NCI-H1436 treated with DMSO at 0.1 percent for 48 hours (cell line): ENCODE results near the gene CCNF.
"Not testable (repeated sequence)": the region's sequence is repeated elsewhere in the genome, so short reads cannot be mapped to it uniquely, and the experiment has no call there.

ENCODE experiments used
- DNase-seq: peaks from one replicate; lab custom pipeline; 2025; lab: John Stamatoyannopoulos, UW

The CCNF gene

GRCh38 chr16:2428051-2428783 is 1.0 kb upstream of the CCNF start:
- no peak for DNase-seq

- DNase-seq: no peak
These were observed 538 bp upstream of the CCNF start for GRCh38 chr16:2428784-2429033.

GRCh38 chr16:2429771-2430663 is 770 bp downstream of the CCNF start:
- no peak for DNase-seq

GRCh38 chr16:2432286-2432685 is 3.0 kb downstream of the CCNF start:
- no peak for DNase-seq

- DNase-seq: no peak
These were observed 3.7 kb downstream of the CCNF start for GRCh38 chr16:2432801-2433505.

GRCh38 chr16:2435236-2435635 is 6.0 kb downstream of the CCNF start:
- not testable (repeated sequence) for DNase-seq

GRCh38 chr16:2436110-2436509 is 6.9 kb downstream of the CCNF start:
- DNase-seq: no peak

- DNase-seq: no peak
These were observed 8.0 kb downstream of the CCNF start for GRCh38 chr16:2437032-2437790.

- no peak for DNase-seq
These were observed 8.9 kb downstream of the CCNF start for GRCh38 chr16:2438121-2438520.

- DNase-seq: no peak
These were observed 10.4 kb downstream of the CCNF start for GRCh38 chr16:2439598-2439997.

- not testable (repeated sequence) for DNase-seq
These were observed 12.0 kb downstream of the CCNF start for GRCh38 chr16:2441143-2441804.

GRCh38 chr16:2443555-2443954 is 14.3 kb downstream of the CCNF start:
- DNase-seq: no peak

GRCh38 chr16:2447920-2448583 is 18.8 kb downstream of the CCNF start:
- no peak for DNase-seq

GRCh38 chr16:2449118-2449517 is 19.9 kb downstream of the CCNF start:
- no peak for DNase-seq

GRCh38 chr16:2450535-2450934 is 21.3 kb downstream of the CCNF start:
- DNase-seq: no peak

- DNase-seq: no peak
These were observed 21.7 kb downstream of the CCNF start for GRCh38 chr16:2450975-2451381.

GRCh38 chr16:2451851-2452320 is 22.6 kb downstream of the CCNF start:
- DNase-seq: no peak

- DNase-seq: no peak
These were observed 23.4 kb downstream of the CCNF start for GRCh38 chr16:2452650-2453049.

- no peak for DNase-seq
These were observed 26.0 kb downstream of the CCNF start for GRCh38 chr16:2455081-2455845.

- no peak for DNase-seq
These were observed 27.4 kb downstream of the CCNF start for GRCh38 chr16:2456551-2457153.
